Panc1 (cell line): ENCODE data around the gene UBE2R2.

ENCODE experiments used
- POLR2AphosphoS5 ChIP-seq: IDR thresholded peaks from 2 replicates; pipeline ENCODE4 v1.6.1; 2012; ENCODE audit warnings: mild to moderate bottlenecking, low read depth, low read length, moderate library complexity
- TCF7L2 ChIP-seq: IDR thresholded peaks from 2 replicates; pipeline ENCODE4 v1.6.1; 2011; ENCODE audit warnings: mild to moderate bottlenecking, low read depth, low read length, inconsistent platforms

DNA sequence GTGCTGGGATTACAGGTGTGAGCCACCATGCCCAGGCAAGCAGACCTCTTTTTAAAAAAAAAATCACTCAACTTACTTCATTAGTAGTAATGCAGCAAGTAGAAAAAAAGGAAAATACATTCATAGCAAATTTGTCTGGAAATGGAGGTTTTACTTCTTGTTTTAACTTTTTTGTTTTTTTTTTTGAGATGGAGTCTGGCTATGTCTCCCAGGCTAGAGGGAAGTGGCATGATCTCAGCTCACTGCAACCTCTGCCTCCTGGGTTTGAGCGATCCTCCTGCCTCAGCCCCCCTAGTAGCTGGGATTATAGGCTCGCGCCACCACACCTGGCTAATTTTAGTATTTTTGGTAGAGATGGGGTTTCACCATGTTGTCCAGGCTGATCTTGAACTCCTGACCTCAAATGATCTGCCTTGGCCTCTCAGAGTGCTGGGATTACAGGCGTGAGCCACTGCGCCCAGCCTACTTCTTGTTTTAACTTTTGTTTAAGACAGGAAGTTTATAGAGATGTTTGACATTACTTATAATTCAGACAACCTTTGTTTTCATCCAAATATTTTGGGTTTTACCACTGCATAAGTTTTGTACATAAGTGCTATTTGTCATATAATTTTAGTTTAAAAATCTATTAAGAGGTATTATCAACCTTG is 26.5 kb downstream of the UBE2R2 start:
- TF ChIP-seq TCF7L2 (no peak), POLR2AphosphoS5 (no peak)
